Measurements from ENCODE around the gene RSBN1L. TPM values are rescaled to one million over a fixed set of nuclear protein-coding genes. Genes with fewer than 3 reads are reported as not detected.
A peak's percentile ranks its signal among the peaks of the same experiment; 100 is the strongest.

Gene RSBN1L
- total RNA-seq, 1 experiment from 2014 or later = 18.0 TPM

DNA sequence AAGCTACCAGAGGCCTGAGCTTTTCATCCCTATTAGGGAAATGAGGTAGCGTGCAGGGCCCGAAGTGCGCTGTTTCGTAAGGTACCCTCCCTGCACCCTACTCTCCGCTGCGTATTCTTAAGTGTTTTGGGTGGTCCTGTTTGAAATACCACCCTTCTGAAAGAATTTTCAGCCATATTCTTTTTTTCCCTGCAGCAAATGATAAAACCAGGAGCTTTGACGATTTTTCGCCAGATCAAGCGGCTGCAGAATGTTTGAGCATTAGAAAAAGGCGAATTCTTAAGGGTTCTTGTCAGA lies 1.2 kb downstream of the RSBN1L start:
- intact Hi-C loops (cut with micrococcal nuclease; ENCODE audit: unreplicated experiment) = no loop called here

DNA sequence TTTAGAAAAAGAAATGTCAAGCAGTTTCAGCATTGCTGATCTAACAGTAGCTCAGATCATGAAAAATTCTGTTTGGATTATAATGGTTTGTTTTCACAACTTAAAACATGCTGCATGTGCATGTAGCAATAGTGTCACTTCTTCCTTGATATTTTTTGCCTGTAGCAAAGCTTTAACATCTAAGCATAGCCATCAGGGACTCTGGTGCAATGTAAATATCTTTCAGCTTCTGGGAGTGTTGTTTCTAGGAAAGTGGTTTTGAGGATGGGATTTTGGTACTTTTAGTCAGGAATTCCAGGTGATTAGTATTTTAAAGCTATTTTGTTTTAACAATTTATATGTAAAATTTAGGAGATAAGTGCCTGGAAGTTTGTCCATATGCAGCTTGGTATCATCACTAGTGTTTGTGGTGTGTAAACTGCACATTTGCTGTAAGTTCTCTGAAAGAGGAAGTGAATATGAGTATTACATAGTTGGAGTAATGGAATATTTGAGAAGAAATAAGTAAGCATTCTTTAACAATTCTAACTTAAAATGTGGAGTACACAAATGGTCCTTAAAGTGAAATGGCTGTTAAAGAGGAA lies 1.9 kb downstream of the RSBN1L start:
- no TSS peak for BruUV-seq (replicated peaks)
- H3K4me1 ChIP-seq (ENCODE audit: control insufficient read depth, insufficient read depth, low read length) = peaks cover 19% of the 10 kb centered on the region
- TF ChIP-seq, protein P1, sequence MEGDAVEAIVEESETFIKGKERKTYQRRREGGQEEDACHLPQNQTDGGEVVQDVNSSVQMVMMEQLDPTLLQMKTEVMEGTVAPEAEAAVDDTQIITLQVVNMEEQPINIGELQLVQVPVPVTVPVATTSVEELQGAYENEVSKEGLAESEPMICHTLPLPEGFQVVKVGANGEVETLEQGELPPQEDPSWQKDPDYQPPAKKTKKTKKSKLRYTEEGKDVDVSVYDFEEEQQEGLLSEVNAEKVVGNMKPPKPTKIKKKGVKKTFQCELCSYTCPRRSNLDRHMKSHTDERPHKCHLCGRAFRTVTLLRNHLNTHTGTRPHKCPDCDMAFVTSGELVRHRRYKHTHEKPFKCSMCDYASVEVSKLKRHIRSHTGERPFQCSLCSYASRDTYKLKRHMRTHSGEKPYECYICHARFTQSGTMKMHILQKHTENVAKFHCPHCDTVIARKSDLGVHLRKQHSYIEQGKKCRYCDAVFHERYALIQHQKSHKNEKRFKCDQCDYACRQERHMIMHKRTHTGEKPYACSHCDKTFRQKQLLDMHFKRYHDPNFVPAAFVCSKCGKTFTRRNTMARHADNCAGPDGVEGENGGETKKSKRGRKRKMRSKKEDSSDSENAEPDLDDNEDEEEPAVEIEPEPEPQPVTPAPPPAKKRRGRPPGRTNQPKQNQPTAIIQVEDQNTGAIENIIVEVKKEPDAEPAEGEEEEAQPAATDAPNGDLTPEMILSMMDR (IDR thresholded peaks at IDR 0.05) = no peak
- TF ChIP-seq POLR2AphosphoS5 (IDR thresholded peaks at IDR 0.05; ENCODE audit: low read depth, low read length) (no peak), SIN3A (IDR thresholded peaks at IDR 0.05; ENCODE audit: borderline replicate concordance, insufficient read depth, low read depth, low read length) (no peak), TCF7L2 (IDR thresholded peaks at IDR 0.05; ENCODE audit: low read depth, low read length) (no peak)
- TF ChIP-seq, protein P2, sequence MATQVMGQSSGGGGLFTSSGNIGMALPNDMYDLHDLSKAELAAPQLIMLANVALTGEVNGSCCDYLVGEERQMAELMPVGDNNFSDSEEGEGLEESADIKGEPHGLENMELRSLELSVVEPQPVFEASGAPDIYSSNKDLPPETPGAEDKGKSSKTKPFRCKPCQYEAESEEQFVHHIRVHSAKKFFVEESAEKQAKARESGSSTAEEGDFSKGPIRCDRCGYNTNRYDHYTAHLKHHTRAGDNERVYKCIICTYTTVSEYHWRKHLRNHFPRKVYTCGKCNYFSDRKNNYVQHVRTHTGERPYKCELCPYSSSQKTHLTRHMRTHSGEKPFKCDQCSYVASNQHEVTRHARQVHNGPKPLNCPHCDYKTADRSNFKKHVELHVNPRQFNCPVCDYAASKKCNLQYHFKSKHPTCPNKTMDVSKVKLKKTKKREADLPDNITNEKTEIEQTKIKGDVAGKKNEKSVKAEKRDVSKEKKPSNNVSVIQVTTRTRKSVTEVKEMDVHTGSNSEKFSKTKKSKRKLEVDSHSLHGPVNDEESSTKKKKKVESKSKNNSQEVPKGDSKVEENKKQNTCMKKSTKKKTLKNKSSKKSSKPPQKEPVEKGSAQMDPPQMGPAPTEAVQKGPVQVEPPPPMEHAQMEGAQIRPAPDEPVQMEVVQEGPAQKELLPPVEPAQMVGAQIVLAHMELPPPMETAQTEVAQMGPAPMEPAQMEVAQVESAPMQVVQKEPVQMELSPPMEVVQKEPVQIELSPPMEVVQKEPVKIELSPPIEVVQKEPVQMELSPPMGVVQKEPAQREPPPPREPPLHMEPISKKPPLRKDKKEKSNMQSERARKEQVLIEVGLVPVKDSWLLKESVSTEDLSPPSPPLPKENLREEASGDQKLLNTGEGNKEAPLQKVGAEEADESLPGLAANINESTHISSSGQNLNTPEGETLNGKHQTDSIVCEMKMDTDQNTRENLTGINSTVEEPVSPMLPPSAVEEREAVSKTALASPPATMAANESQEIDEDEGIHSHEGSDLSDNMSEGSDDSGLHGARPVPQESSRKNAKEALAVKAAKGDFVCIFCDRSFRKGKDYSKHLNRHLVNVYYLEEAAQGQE (IDR thresholded peaks at IDR 0.05; ENCODE audit: insufficient read depth in 1 of 2, low read depth in 2 of 2, low read length in 1 of 2) = no peak
- ATAC-seq (no peak), DNase-seq (ENCODE audit: low read depth, low spot score) (no peak)
- CTCF ChIA-PET = no interaction called here
- intact Hi-C loops (cut with micrococcal nuclease; ENCODE audit: unreplicated experiment) (no loop called here), in situ Hi-C loops (cut with HindIII; ENCODE audit: low pct_unique_long_range_greater_than_20kb, low sequenced_read_pairs) (no loop called here)
- H3K9me3 ChIP-seq (ENCODE audit: control insufficient read depth, insufficient read depth, low read depth, low read length) = no peaks in the 10 kb centered on the region
- POLR2A ChIA-PET = interaction anchor here (1.2 kb wide), 1 partner anchor 44 kb away, joined by 27 read pairs; no protein-coding TSS in a partner anchor
- H3K36me3 ChIP-seq (ENCODE audit: control insufficient read depth, insufficient read depth, low read length) = peaks cover 3% of the 10 kb centered on the region; the same call in 1 of the 2 replicates
- H3K27ac ChIP-seq (ENCODE audit: low read length) = peak overlapping the region; percentile 98
- no peaks in the 10 kb centered on the region for H3K27me3 ChIP-seq (ENCODE audit: control insufficient read depth, insufficient read depth, low read length)
- H3K4me3 ChIP-seq (ENCODE audit: low read depth in 2 of 2, low read length in 2 of 2) = peak overlapping the region; percentile 99

More for the DNA sequence above, 1.2 kb downstream of the RSBN1L start:
- Histone ChIP-seq H3K27me3 (ENCODE audit: control insufficient read depth, insufficient read depth, low read length) (no peaks in the 10 kb centered on the region), H3K4me3 (ENCODE audit: low read depth in 2 of 2, low read length in 2 of 2) (peak overlapping the region; percentile 99), H3K27ac (ENCODE audit: low read length) (peak overlapping the region; percentile 98), H3K36me3 (ENCODE audit: control insufficient read depth, insufficient read depth, low read length) (peaks cover 3% of the 10 kb centered on the region; the same call in 1 of the 2 replicates), H3K4me1 (ENCODE audit: control insufficient read depth, insufficient read depth, low read length) (peaks cover 19% of the 10 kb centered on the region), H3K9me3 (ENCODE audit: control insufficient read depth, insufficient read depth, low read depth, low read length) (no peaks in the 10 kb centered on the region)
- no TSS peak for BruUV-seq (replicated peaks)
- in situ Hi-C loops (cut with HindIII; ENCODE audit: low pct_unique_long_range_greater_than_20kb, low sequenced_read_pairs) = no loop called here
- TF ChIP-seq TCF7L2 (IDR thresholded peaks at IDR 0.05; ENCODE audit: low read depth, low read length) = no peak
- TF ChIP-seq POLR2AphosphoS5 (IDR thresholded peaks at IDR 0.05; ENCODE audit: low read depth, low read length) = no peak
- TF ChIP-seq, protein P1 (IDR thresholded peaks at IDR 0.05) = no peak
- CTCF ChIA-PET = no interaction called here
- POLR2A ChIA-PET = interaction anchor here (1.2 kb wide), 1 partner anchor 45 kb away, joined by 27 read pairs; no protein-coding TSS in a partner anchor
- no peak for ATAC-seq
- DNase-seq (ENCODE audit: low read depth, low spot score) = no peak

Measured in Panc1 (cell line).